Thyroid gland (tissue), 4 donors: ENCODE data around the gene PIEZO2.

Experiments
- CTCF ChIP-seq, 6 experiments: fragments of 200-600 bp in 3 of 6; fragments of 450-650 bp in 3 of 6; sonication (generic) in 3 of 6; IDR thresholded peaks; one replicate each; pipeline ENCODE4 v1.5.1; 2016 to 2019; ENCODE audit warnings: antibody characterized with exemption in 6 of 6, mild to moderate bottlenecking in 2 of 6, inconsistent platforms in 1 of 6, moderate library complexity in 1 of 6
- POLR2A ChIP-seq, 2 donors: fragments of 450-650 bp; IDR thresholded peaks; one replicate each; pipeline ENCODE4 v1.6.1; 2017; ENCODE audit warnings: antibody characterized with exemption in 2 of 2, mild to moderate bottlenecking in 2 of 2, moderate library complexity in 1 of 2

GRCh38 chr18:10895976-10896375, 253.4 kb downstream of the PIEZO2 start:
- TF ChIP-seq CTCF (IDR thresholded peaks at IDR 0.05) (no peak), POLR2A (IDR thresholded peaks at IDR 0.05) (no peak)
